Lung (tissue), 12 donors: Measurements from ENCODE around the gene PIRT. TPM values are rescaled to one million over a fixed set of nuclear protein-coding genes. Genes with fewer than 3 reads are reported as not detected.

Experiments used
- ATAC-seq: fragments of 200-7000 bp; cut with Tn5 transposase; one replicate; pipeline ENCODE4 v1.9.1; 2020; ENCODE audit warnings: moderate number of reproducible peaks; ENCODE audit not compliant: insufficient read depth, low FRiP score
- DNase-seq, 3 donors: peaks; one replicate each; pipeline ENCODE4 v3.0.0-alpha.2; 2013 to 2017
- H3K27ac ChIP-seq, 2 donors: one replicate each; pipeline ENCODE4 v1.5.1; 2013; ENCODE audit warnings: mild to moderate bottlenecking in 2 of 2, moderate library complexity in 2 of 2, control low read depth in 1 of 2, inconsistent platforms in 1 of 2, low read depth in 1 of 2, low read length in 1 of 2
- H3K27me3 ChIP-seq, 3 donors: one replicate each; pipeline ENCODE4 v1.5.1; 2013; ENCODE audit warnings: low read length in 2 of 3; ENCODE audit not compliant: control insufficient read depth in 3 of 3, insufficient read depth in 3 of 3
- H3K36me3 ChIP-seq, 4 donors: one replicate each; pipeline ENCODE4 v1.5.1; 2013; ENCODE audit warnings: low read length in 4 of 4, mild to moderate bottlenecking in 1 of 4, moderate library complexity in 1 of 4; ENCODE audit not compliant: control insufficient read depth in 4 of 4, insufficient read depth in 4 of 4
- H3K4me1 ChIP-seq, 5 donors: one replicate each; pipeline ENCODE4 v1.5.1; 2013; ENCODE audit warnings: low read length in 5 of 5, mild to moderate bottlenecking in 2 of 5, moderate library complexity in 1 of 5; ENCODE audit not compliant: control insufficient read depth in 5 of 5, insufficient read depth in 5 of 5
- H3K4me3 ChIP-seq: one replicate; pipeline ENCODE4 v1.5.1; 2013; ENCODE audit warnings: mild to moderate bottlenecking, control low read depth, moderate library complexity
- H3K9ac ChIP-seq, 2 donors: one replicate each; pipeline ENCODE4 v1.5.1; 2013; ENCODE audit warnings: low read length in 2 of 2, control low read depth in 1 of 2; ENCODE audit not compliant: insufficient read depth in 1 of 2
- H3K9me3 ChIP-seq, 4 donors: one replicate each; pipeline ENCODE4 v1.5.1; 2013; ENCODE audit warnings: low read length in 3 of 4, mild to moderate bottlenecking in 1 of 4, moderate library complexity in 1 of 4; ENCODE audit not compliant: control insufficient read depth in 4 of 4, insufficient read depth in 3 of 4
- CTCF ChIP-seq: IDR thresholded peaks from 2 replicates; pipeline ENCODE4 v1.5.1; 2012; ENCODE audit warnings: mild to moderate bottlenecking; ENCODE audit errors: control extremely low read depth, extremely low read depth
- WGBS, 2 donors: extraction: QIAGEN DNeasy Blood & Tissue Kit; methylation state at CpG; one replicate each; pipeline ENCODE4 v1.1.7; 2013; 5-methylcytosine and 5-hydroxymethylcytosine counted together
- polyA plus RNA-seq, 2 donors: library from polyadenylated mRNA; stranded (reverse); fragments of 200-250 nt; gene quantifications; one replicate each; pipeline ENCODE4 v1.2.1, GENCODE V29; 2013
- total RNA-seq, 2 donors: library from RNA; depleted of rRNA in 1 of 2; stranded (reverse); fragments of >200 nt in 1 of 2; gene quantifications; one replicate each; pipeline ENCODE4 v1.2.1, GENCODE V29; 2014 to 2021
- donor health status: control.
- donor health status: control.
- donor health status: Bipolar disorder and iron deficiency.
- donor health status: healthy.
- donor health status: DM: yes; HTN: yes; CAD: no.

The PIRT gene
- total and polyA plus RNA-seq, 4 donors, result 0.26 TPM; not detected in 3

DNA sequence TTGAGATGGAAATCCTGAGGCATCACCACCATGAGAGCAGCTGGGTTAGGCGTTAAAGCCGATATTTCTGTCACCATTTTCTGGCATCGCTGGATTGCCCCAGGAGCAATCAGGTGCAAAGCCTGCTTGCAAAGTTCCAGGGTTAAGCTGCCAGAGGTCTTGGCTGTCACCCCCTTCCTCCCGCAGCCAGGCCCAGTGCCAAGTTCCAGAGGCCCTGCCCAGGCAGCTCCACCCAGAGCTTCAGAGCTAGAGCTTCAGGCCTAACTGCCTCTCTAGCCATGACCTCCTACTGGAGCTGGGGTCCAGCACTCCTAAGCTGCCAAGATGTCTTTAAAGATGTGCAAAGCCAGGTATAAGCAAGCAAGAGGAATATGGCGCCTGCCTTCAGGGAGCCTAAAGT is 25.2 kb downstream of the PIRT start:
- Histone ChIP-seq H3K4me3 (no peak overlapping the region), H3K4me1 (peaks cover 0 to 14% (median 8%) of the 10 kb centered on the region in 5 donors), H3K9ac (no peak overlapping the region), H3K27ac (no peak overlapping the region), H3K27me3 (no peaks in the 10 kb centered on the region), H3K36me3 (no peaks in the 10 kb centered on the region), H3K9me3 (peaks cover 0 to 4% (median 0%) of the 10 kb centered on the region in 4 donors)
- WGBS, 2 donors, result 65 to 71% methylated on average over 5 of the region's 5 CpGs
- TF ChIP-seq CTCF, result no peak
- DNase-seq (peak in 2 of 3 donors; percentile 14 to 45), ATAC-seq (no peak)

DNA sequence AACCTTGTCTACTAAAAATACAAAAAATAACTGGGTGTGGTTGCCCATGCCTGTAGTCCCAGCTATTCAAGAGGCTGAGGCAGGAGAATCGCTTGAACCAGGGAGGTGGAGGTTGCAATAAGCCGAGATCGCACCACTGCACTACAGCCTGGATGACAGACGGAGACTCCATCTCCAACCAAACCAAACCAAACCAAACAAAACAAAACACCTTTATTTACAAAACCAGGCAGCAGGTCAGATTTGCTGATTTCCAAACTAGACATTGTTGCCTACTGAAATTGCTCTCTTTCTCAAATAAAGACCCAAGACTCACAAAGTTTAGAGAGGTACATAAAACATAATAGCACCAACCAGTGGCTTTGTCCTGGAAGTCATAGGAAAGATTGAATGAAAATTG is 28.3 kb downstream of the PIRT start:
- H3K36me3 ChIP-seq, result no peaks in the 10 kb centered on the region
- TF ChIP-seq CTCF, result no peak
- 96 to 97% methylated on average over 4 of the region's 4 CpGs for WGBS, 2 donors
- H3K4me3 ChIP-seq, result no peak overlapping the region
- H3K4me1 ChIP-seq, result peaks cover 0 to 12% (median 6%) of the 10 kb centered on the region in 5 donors
- no peaks in the 10 kb centered on the region for H3K27me3 ChIP-seq
- H3K9me3 ChIP-seq, result peaks cover 0 to 2% (median 0%) of the 10 kb centered on the region in 4 donors
- no peak overlapping the region for H3K27ac ChIP-seq
- no peak for ATAC-seq
- DNase-seq, result no peak
- H3K9ac ChIP-seq, result no peak overlapping the region

- no peaks in the 10 kb centered on the region for H3K27me3 ChIP-seq
- no peak for DNase-seq
- H3K4me1 ChIP-seq, result peaks cover 0 to 2% (median 0%) of the 10 kb centered on the region in 5 donors
- H3K4me3 ChIP-seq, result no peak overlapping the region
- H3K27ac ChIP-seq, result no peak overlapping the region
- H3K9ac ChIP-seq, result no peak overlapping the region
- ATAC-seq, result no peak
- no peaks in the 10 kb centered on the region for H3K36me3 ChIP-seq
- TF ChIP-seq CTCF, result no peak
- WGBS, 2 donors, result 78 to 86% methylated on average over 7 of the region's 7 CpGs
- H3K9me3 ChIP-seq, result no peaks in the 10 kb centered on the region
Measured at GRCh38 chr17:10807704-10808128, 30.2 kb downstream of the PIRT start.
